ENCODE data around the gene RGL3. TPM values are rescaled to one million over a fixed set of nuclear protein-coding genes. Genes with fewer than 3 reads are reported as not detected.
A peak's percentile ranks its signal among the peaks of the same experiment; 100 is the strongest.

RGL3 gene
- total and polyA plus RNA-seq, 2 of the 4 experiments (the other 2 are of a cell fraction) = 0.18 to 0.62 TPM

DNA sequence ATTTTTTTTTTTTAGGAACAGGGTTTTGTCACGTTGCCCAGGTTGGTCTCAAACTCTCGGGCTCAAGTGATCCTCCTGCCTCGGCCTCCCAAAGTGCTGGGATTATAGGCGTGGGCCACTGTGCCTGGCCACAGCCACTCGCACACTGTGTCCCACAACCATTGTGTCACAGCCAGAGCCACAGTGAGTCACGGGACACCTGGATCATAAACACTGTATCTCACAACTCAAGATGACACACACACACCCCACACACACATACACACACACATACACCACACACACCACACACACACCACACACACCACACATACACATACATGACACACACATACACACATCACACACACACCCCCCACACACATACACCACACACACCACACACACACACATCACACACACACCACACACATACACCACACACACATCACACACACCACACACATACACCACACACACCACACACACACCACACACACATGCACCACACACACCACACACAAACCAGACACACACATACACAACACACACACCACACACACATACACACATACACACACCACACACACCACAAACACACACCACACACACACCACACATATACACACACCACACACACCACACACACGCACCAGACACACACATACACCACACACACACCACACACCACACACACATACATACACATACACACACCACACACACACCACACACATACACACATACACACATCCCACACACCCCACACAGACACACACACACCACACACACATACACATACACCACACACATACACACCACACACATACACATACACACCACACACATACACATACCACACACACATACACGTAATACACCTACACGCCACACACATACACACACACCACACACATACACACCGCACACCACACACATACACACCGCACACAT, 45.5 kb upstream of the RGL3 start:
- Histone ChIP-seq H3K36me3 (ENCODE audit: control insufficient read depth, insufficient read depth, low read length) (no peaks in the 10 kb centered on the region), H4K20me1 (ENCODE audit: insufficient read depth, low read length) (peaks cover 8% of the 10 kb centered on the region; the same call in 1 of the 2 replicates), H2BK120ac (ENCODE audit: low read depth, low read length) (no peak overlapping the region), H3K14ac (replicated peaks; ENCODE audit: low read depth, low read length) (no peak overlapping the region; the same call in 1 of the 2 replicates), H3K9ac (ENCODE audit: low read depth, low read length) (no peak overlapping the region), H3K9me1 (ENCODE audit: insufficient read depth, low read length) (peaks cover 9% of the 10 kb centered on the region), H3K4me1 (ENCODE audit: control insufficient read depth, insufficient read depth, low read length) (no peaks in the 10 kb centered on the region), H2AFZ (replicated peaks; ENCODE audit: low read length, poor library complexity) (no peak overlapping the region), H2AK5ac (ENCODE audit: low read depth, low read length) (no peak overlapping the region; the same call in 1 of the 2 replicates), H3K4me3 (ENCODE audit: insufficient read depth, low read depth, low read length) (no peak overlapping the region), H2AK9ac (replicated peaks; ENCODE audit: low read depth, low read length, poor library complexity) (no peak overlapping the region), H3K4ac (ENCODE audit: low read depth, low read length) (no peak overlapping the region), H3K79me1 (ENCODE audit: low read depth in 1 of 2, low read length in 2 of 2) (no peaks in the 10 kb centered on the region), H3K56ac (ENCODE audit: extremely low read depth, insufficient read depth, low read length) (no peak overlapping the region), H3K4me2 (ENCODE audit: low read depth, low read length) (no peak overlapping the region), H2BK15ac (ENCODE audit: low read depth, low read length) (no peak overlapping the region), H4K91ac (ENCODE audit: insufficient read depth, low read depth, low read length) (no peak overlapping the region), H4K8ac (ENCODE audit: low read depth in 2 of 2, low read length in 2 of 2) (no peak overlapping the region), H3K18ac (ENCODE audit: low read depth, low read length) (no peak overlapping the region), H4K5ac (ENCODE audit: low read depth, low read length) (no peak overlapping the region), H3K9me3 (ENCODE audit: control insufficient read depth, insufficient read depth, low read length) (no peaks in the 10 kb centered on the region), H2BK20ac (ENCODE audit: low read depth, low read length) (no peak overlapping the region), H2BK5ac (ENCODE audit: low read depth, low read length, poor library complexity, severe bottlenecking) (peak overlapping the region; percentile 96), H3K23ac (ENCODE audit: low read depth, low read length) (0 out of 2 replicates have a peak overlapping the region, but pooled peaks have one; percentile 51), H3K27ac (ENCODE audit: insufficient read depth, low read length) (no peak overlapping the region), H3K27me3 (ENCODE audit: control insufficient read depth, insufficient read depth, low read length) (no peaks in the 10 kb centered on the region)
- CTCF ChIA-PET = no interaction called here
- dilution Hi-C loops (cut with HindIII; ENCODE audit: low sequenced_read_pairs, unreplicated experiment) = no loop called here
- DNase-seq (no peak), ATAC-seq (ENCODE audit: low read depth) (no peak)
- no TSS peak for BruUV-seq (replicated peaks)
- 77 to 100% methylated on average over 1 to 8 of the region's 11 CpGs for WGBS, 2 experiments (ENCODE audit: extremely low coverage in 2 of 2, insufficient read length in 1 of 2)
- POLR2A ChIA-PET (ENCODE audit: unreplicated experiment) = no interaction called here
- intact Hi-C loops (cut with micrococcal nuclease) = no loop called here
- in situ Hi-C loops (cut with MboI; ENCODE audit: low sequenced_read_pairs) = no loop called here
- TF ChIP-seq RFX5 (IDR thresholded peaks at IDR 0.05; ENCODE audit: low read depth, low read length) (no peak), POLR2A (IDR thresholded peaks at IDR 0.05; ENCODE audit: low read depth, low read length) (no peak), CHD1 (IDR thresholded peaks at IDR 0.05; ENCODE audit: low read depth, low read length) (no peak), CEBPB (IDR thresholded peaks at IDR 0.05; ENCODE audit: low read depth, low read length) (no peak), MAZ (IDR thresholded peaks at IDR 0.05; ENCODE audit: borderline replicate concordance, low read depth, low read length) (no peak), NFE2L2 (IDR thresholded peaks at IDR 0.05; ENCODE audit: low read depth, low read length) (no peak), ELK1 (IDR thresholded peaks at IDR 0.05; ENCODE audit: borderline replicate concordance, low read depth, low read length) (no peak), USF2 (IDR thresholded peaks at IDR 0.05; ENCODE audit: low read depth, low read length) (no peak), SMC3 (IDR thresholded peaks at IDR 0.05; ENCODE audit: low read depth, low read length) (no peak), CTCF (conservative IDR thresholded peaks at IDR 0.05; ENCODE audit: low read depth, low read length) (no peak), RAD21 (IDR thresholded peaks at IDR 0.05; ENCODE audit: low read length) (no peak), RCOR1 (IDR thresholded peaks at IDR 0.05; ENCODE audit: insufficient replicate concordance, low read length) (no peak), BHLHE40 (IDR thresholded peaks at IDR 0.05; ENCODE audit: low read depth, low read length) (no peak), FOS (IDR thresholded peaks at IDR 0.05; ENCODE audit: low read depth, low read length) (no peak)

All from IMR-90 (cell line).